ENCODE results near the gene RYR2.
"Not testable (repeated sequence)": the region's sequence is repeated elsewhere in the genome, so short reads cannot be mapped to it uniquely, and the experiment has no call there.

RYR2 gene

DNA sequence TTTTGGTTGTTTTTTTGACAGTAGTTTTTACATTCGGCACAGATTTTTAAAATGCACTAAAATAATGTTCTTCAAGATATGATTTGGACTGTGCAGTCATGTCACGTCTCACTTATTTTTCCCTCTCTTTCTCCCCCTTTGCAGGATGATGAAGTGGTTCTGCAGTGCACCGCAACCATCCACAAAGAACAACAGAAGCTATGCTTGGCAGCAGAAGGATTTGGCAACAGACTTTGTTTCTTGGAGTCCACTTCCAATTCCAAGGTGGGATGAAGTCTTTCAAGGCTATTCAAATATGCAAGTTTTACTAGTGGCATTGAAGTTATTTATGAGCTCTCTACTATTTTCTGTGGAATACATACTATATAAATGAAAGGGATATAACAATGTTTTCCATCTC, 228.4 kb downstream of the RYR2 start:
- no peak for TF ChIP-seq CTCF (IDR thresholded peaks at IDR 0.05; ENCODE audit: control insufficient read depth, extremely low read depth, insufficient read depth)
- no peak for DNase-seq (ENCODE audit: low read depth)
- no peak overlapping the region for H3K4me3 ChIP-seq (ENCODE audit: low read depth, low read length)

DNA sequence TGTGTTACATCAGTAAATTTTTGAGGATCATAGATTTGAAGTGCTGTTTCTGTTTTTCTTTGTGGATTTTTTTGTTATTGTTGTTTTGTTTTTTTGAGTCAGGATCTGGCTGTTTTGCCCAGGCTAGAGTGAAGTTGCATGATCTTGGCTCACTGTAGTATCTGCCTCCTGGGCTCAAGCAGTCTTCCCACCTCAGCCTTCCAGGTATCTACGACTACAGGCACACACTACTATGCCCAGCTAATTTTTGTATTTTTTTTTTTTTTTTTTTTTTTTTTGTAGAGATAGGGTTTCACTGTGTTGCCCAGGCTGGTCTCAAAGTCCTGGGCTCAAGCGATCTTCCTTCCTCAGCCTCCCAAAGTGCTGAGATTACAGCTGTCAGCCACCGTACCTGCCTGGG, 236.0 kb downstream of the RYR2 start:
- not testable (repeated sequence) for H3K4me3 ChIP-seq (ENCODE audit: low read depth, low read length); DNase-seq (ENCODE audit: low read depth)

- no peak overlapping the region for H3K4me3 ChIP-seq (ENCODE audit: low read depth, low read length)
- TF ChIP-seq CTCF (IDR thresholded peaks at IDR 0.05; ENCODE audit: control insufficient read depth, extremely low read depth, insufficient read depth) = no peak
- no peak for DNase-seq (ENCODE audit: low read depth)
These were observed 237.6 kb downstream of the RYR2 start for GRCh38 chr1:237279629-237280028.

DNA sequence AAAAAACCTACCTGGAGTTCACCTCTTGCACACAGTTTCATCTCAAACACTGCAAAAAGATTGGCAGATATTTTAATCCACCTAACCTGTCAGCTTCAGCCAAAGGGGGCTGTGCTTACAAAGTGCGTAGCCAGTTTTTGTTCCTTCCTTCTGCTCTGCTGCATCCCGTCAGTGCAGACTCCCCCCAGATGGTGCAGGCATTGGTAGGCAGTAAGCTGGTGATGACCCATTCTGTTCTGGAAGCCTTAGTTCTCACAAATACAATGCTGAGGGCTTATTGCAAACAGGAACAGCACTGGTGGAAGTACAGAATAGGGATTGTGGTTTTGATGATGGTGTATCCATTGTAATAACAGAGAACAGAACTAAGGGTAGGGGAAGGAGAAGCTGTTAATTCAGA, 239.5 kb downstream of the RYR2 start:
- TF ChIP-seq CTCF (IDR thresholded peaks at IDR 0.05; ENCODE audit: control insufficient read depth, extremely low read depth, insufficient read depth) = no peak
- no peak for DNase-seq (ENCODE audit: low read depth)
- H3K4me3 ChIP-seq (ENCODE audit: low read depth, low read length) = no peak overlapping the region

- TF ChIP-seq CTCF (IDR thresholded peaks at IDR 0.05; ENCODE audit: control insufficient read depth, extremely low read depth, insufficient read depth) = no peak
- H3K4me3 ChIP-seq (ENCODE audit: low read depth, low read length) = no peak overlapping the region
- no peak for DNase-seq (ENCODE audit: low read depth)
These were observed 240.3 kb downstream of the RYR2 start for GRCh38 chr1:237282208-237282783.

DNA sequence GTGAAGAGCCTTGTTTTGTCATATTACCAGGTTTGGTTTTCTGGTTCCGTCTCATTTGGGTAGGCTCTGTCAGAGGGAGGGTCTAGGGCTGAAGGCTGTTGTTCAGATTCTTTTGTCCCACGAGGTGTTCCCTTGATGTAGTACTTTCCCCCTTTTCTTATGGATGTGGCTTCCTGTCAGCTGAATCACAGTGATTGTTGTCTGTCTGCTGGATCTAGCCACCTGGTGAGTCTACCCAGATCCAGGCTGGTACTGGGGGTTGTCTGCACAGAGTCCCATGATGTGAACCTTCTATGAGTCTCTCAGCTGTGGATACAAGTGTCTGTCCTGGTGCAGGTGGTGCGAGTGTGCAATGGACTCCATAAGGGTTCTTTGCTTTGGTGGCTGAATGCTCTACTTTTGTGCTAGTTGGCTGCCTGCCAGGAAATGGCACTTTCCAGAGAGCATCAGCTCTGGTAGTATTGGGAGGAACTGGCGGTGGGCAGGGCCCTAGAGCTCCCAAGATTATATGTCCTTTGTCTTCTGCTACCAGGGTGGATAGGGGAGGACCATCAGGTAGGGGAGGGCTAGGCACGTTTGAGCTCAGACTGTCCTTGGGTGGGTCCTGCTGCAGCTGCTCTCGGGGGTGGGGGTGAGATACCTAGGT, 246.0 kb downstream of the RYR2 start:
- no peak for TF ChIP-seq CTCF (IDR thresholded peaks at IDR 0.05; ENCODE audit: control insufficient read depth, extremely low read depth, insufficient read depth)
- H3K4me3 ChIP-seq (ENCODE audit: low read depth, low read length) = no peak overlapping the region
- DNase-seq (ENCODE audit: low read depth) = no peak

DNA sequence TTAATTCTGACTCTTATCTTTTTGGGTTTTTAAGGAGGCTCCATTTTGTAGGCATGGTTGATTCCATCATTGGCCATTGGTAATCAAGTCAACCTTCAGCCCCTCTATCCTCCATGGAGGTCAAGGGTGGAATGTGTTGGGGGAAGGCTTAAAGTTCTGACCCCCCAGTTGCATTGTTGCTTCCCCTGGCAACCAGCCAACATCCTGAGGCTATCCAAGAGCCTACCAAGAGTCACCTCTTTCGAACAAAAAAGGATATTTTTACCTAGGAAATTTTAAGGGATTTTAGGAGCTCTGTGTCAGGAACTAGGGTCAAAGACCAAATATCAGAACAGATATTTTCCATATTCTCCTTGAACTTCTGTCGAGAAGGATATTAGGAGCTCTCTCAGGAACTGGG, 251.8 kb downstream of the RYR2 start:
- DNase-seq (ENCODE audit: low read depth) = no peak
- no peak overlapping the region for H3K4me3 ChIP-seq (ENCODE audit: low read depth, low read length)
- no peak for TF ChIP-seq CTCF (IDR thresholded peaks at IDR 0.05; ENCODE audit: control insufficient read depth, extremely low read depth, insufficient read depth)
